Keratinocyte (primary cell): Measurements from ENCODE around the gene KCNJ1. TPM values are rescaled to one million over a fixed set of nuclear protein-coding genes. Genes with fewer than 3 reads are reported as not detected.
A peak's percentile ranks its signal among the peaks of the same experiment; 100 is the strongest.

Experiments
- DNase-seq: peaks from one replicate; pipeline ENCODE4 v3.0.0-alpha.2; 2011; ENCODE audit warnings: low read depth, missing footprints, low spot score
- FAIRE-seq: peaks from 2 replicates; lab custom pipeline; 2011; peaks lifted over from hg19 to GRCh38; lab: Jason Lieb, UNC
- H2AFZ ChIP-seq: 2 replicates; pipeline ENCODE4 v1.6.0; 2012; ENCODE audit warnings: low read length, control low read depth, inconsistent platforms; ENCODE audit not compliant: control insufficient read depth
- H3K27ac ChIP-seq: 2 replicates; pipeline ENCODE4 v1.5.1; 2011; ENCODE audit warnings: low read length; ENCODE audit not compliant: control insufficient read depth, insufficient read depth
- H3K27me3 ChIP-seq: 3 replicates; pipeline ENCODE4 v1.6.0; 2011; ENCODE audit warnings: low read length; ENCODE audit not compliant: control insufficient read depth, insufficient read depth; ENCODE audit errors: extremely low read depth
- H3K36me3 ChIP-seq, 2 experiments: 2 replicates in 1 of 2; 3 replicates in 1 of 2; pipeline ENCODE4 v1.5.1; 2011; ENCODE audit warnings: low read length in 2 of 2, mild to moderate bottlenecking in 1 of 2; ENCODE audit not compliant: control insufficient read depth in 2 of 2, insufficient read depth in 2 of 2; ENCODE audit errors: extremely low read depth in 1 of 2
- H3K4me1 ChIP-seq: 3 replicates; pipeline ENCODE4 v1.5.1; 2011; ENCODE audit warnings: low read length; ENCODE audit not compliant: control insufficient read depth, insufficient read depth; ENCODE audit errors: extremely low read depth
- H3K4me2 ChIP-seq: 3 replicates; pipeline ENCODE4 v1.6.0; 2011; ENCODE audit warnings: low read depth, low read length; ENCODE audit not compliant: control insufficient read depth, insufficient read depth; ENCODE audit errors: extremely low read depth
- H3K4me3 ChIP-seq, 3 experiments: fragments of 200-600 bp in 1 of 3; sonication (generic) in 1 of 3; 2 replicates in 2 of 3; 3 replicates in 1 of 3; pipeline ENCODE4 v1.5.1; 2011 to 2016; ENCODE audit warnings: low read length in 3 of 3, mild to moderate bottlenecking in 3 of 3, control low read depth in 2 of 3, inconsistent platforms in 1 of 3, low read depth in 1 of 3, mixed read lengths in 1 of 3, mixed run types in 1 of 3, moderate library complexity in 1 of 3; ENCODE audit not compliant: control insufficient read depth in 2 of 3, insufficient read depth in 2 of 3; ENCODE audit errors: extremely low read depth in 1 of 3
- H3K79me2 ChIP-seq: 2 replicates; pipeline ENCODE4 v1.6.0; 2012; ENCODE audit warnings: low read length; ENCODE audit not compliant: control insufficient read depth, insufficient read depth
- H3K9ac ChIP-seq: 3 replicates; pipeline ENCODE4 v1.6.0; 2011; ENCODE audit warnings: low read length; ENCODE audit not compliant: control insufficient read depth, insufficient read depth; ENCODE audit errors: extremely low read depth
- H3K9me1 ChIP-seq: 3 replicates; pipeline ENCODE4 v1.6.0; 2011; ENCODE audit warnings: low read length; ENCODE audit not compliant: control insufficient read depth, insufficient read depth; ENCODE audit errors: extremely low read depth
- H3K9me3 ChIP-seq: 2 replicates; pipeline ENCODE4 v1.5.1; 2012; ENCODE audit warnings: low read depth, low read length; ENCODE audit not compliant: control insufficient read depth
- H4K20me1 ChIP-seq: 3 replicates; pipeline ENCODE4 v1.6.0; 2011; ENCODE audit warnings: low read length; ENCODE audit not compliant: control insufficient read depth, insufficient read depth; ENCODE audit errors: extremely low read depth
- CTCF ChIP-seq, 3 experiments: IDR thresholded peaks in 1 of 3; conservative IDR thresholded peaks in 1 of 3; optimal IDR thresholded peaks in 1 of 3; 2 replicates in 2 of 3; 3 replicates in 1 of 3; pipeline versions ENCODE3 to v1.5.1; 2011; ENCODE audit warnings: low read length in 3 of 3, mild to moderate bottlenecking in 3 of 3, moderate library complexity in 2 of 3, control low read depth in 1 of 3, inconsistent platforms in 1 of 3; ENCODE audit not compliant: insufficient read depth in 2 of 3; ENCODE audit errors: extremely low read depth in 1 of 3
- EZH2 ChIP-seq: IDR thresholded peaks from one replicate; pipeline ENCODE4 v1.6.1; 2012; ENCODE audit warnings: inconsistent platforms, mild to moderate bottlenecking, low read length, moderate library complexity
- dilution Hi-C: fragments of 300-500 bp; cut with MboI; formaldehyde crosslinking; loops from one replicate; pipeline ENCODE4 v1.7.0; 2020; ENCODE audit warnings: low sequenced_read_pairs; ENCODE audit not compliant: extremely low pct_ligation_motif_present
- polyA plus RNA-seq, 5 experiments: library from polyadenylated mRNA; depleted of rRNA in 3 of 5; stranded (reverse) in 3 of 5; stranded (forward) in 1 of 5; unstranded in 1 of 5; fragments of >200 nt; gene quantifications; 1 replicate in 1 of 5; 2 replicates in 3 of 5; 3 replicates in 1 of 5; pipeline versions ENCODE4 v1.2.1 to v1.2.3, GENCODE V29; 2011 to 2012; ENCODE audit warnings: missing spikeins in 2 of 5, low read depth in 1 of 5, low replicate concordance in 1 of 5

Gene KCNJ1
- polyA plus RNA-seq, 1 donor (not counting 4 experiments of a cell fraction or from before 2014, with no cell fraction given) = 0.12 TPM

- Histone ChIP-seq H3K27me3 (peaks cover 3% of the 10 kb centered on the region), H3K9me1 (no peaks in the 10 kb centered on the region), H3K4me1 (no peaks in the 10 kb centered on the region), H3K9me3 (no peaks in the 10 kb centered on the region), H3K4me2 (peak overlapping the region; percentile 17), H3K36me3 (no peaks in the 10 kb centered on the region), H3K9ac (no peak overlapping the region), H4K20me1 (no peaks in the 10 kb centered on the region), H3K4me3 (no peak overlapping the region), H2AFZ (no peak overlapping the region), H3K79me2 (no peaks in the 10 kb centered on the region), H3K27ac (no peak overlapping the region)
- dilution Hi-C loops = no loop called here
- FAIRE-seq (no peak), DNase-seq (no peak)
- TF ChIP-seq CTCF (optimal IDR thresholded peaks at IDR 0.05 in 1 of 3, IDR thresholded peaks at IDR 0.05 in 1 of 3, conservative IDR thresholded peaks at IDR 0.05 in 1 of 3; ENCODE audit: extremely low read depth in 1 of 3, insufficient read depth in 2 of 3, low read length in 3 of 3) = no peak
- no peak for TF ChIP-seq EZH2
Measured at GRCh38 chr11:128830290-128831173, 36.6 kb downstream of the KCNJ1 start.

GRCh38 chr11:128828350-128828749, 38.7 kb downstream of the KCNJ1 start:
- Histone ChIP-seq H3K4me3 (no peak overlapping the region), H3K27ac (no peak overlapping the region), H2AFZ (no peak overlapping the region), H3K4me1 (no peaks in the 10 kb centered on the region), H3K9ac (no peak overlapping the region), H3K4me2 (no peak overlapping the region), H3K27me3 (peaks cover 18% of the 10 kb centered on the region), H3K36me3 (no peaks in the 10 kb centered on the region), H3K9me1 (no peaks in the 10 kb centered on the region), H3K79me2 (no peaks in the 10 kb centered on the region), H4K20me1 (no peaks in the 10 kb centered on the region), H3K9me3 (no peaks in the 10 kb centered on the region)
- FAIRE-seq (no peak), DNase-seq (no peak)
- TF ChIP-seq EZH2 = no peak
- TF ChIP-seq CTCF (optimal IDR thresholded peaks at IDR 0.05 in 1 of 3, IDR thresholded peaks at IDR 0.05 in 1 of 3, conservative IDR thresholded peaks at IDR 0.05 in 1 of 3; ENCODE audit: extremely low read depth in 1 of 3, insufficient read depth in 2 of 3, low read length in 3 of 3) = no peak
- dilution Hi-C loops = no loop called here
